IPS-18a (cell line): ENCODE results near the gene TXNRD2.
"Not testable (repeated sequence)": the region's sequence is repeated elsewhere in the genome, so short reads cannot be mapped to it uniquely, and the experiment has no call there.

Experiments
- H3K27ac ChIP-seq: one replicate; pipeline ENCODE4 v1.5.1; 2013; ENCODE audit warnings: low read length
- H3K27me3 ChIP-seq: one replicate; pipeline ENCODE4 v1.6.1; 2013; ENCODE audit warnings: mild to moderate bottlenecking, low read length; ENCODE audit not compliant: control insufficient read depth, insufficient read depth
- H3K36me3 ChIP-seq: one replicate; pipeline ENCODE4 v1.6.1; 2013; ENCODE audit warnings: low read depth, low read length; ENCODE audit not compliant: control insufficient read depth
- H3K4me1 ChIP-seq: one replicate; pipeline ENCODE4 v1.6.1; 2013; ENCODE audit warnings: low read depth, low read length; ENCODE audit not compliant: control insufficient read depth
- H3K4me3 ChIP-seq: one replicate; pipeline ENCODE4 v1.5.1; 2013; ENCODE audit warnings: low read length
- H3K9ac ChIP-seq: one replicate; pipeline ENCODE4 v1.6.1; 2013; ENCODE audit warnings: mild to moderate bottlenecking, low read length, moderate library complexity
- H3K9me3 ChIP-seq: one replicate; pipeline ENCODE4 v1.6.1; 2013; ENCODE audit warnings: low read depth, low read length; ENCODE audit not compliant: control insufficient read depth

The TXNRD2 gene

DNA sequence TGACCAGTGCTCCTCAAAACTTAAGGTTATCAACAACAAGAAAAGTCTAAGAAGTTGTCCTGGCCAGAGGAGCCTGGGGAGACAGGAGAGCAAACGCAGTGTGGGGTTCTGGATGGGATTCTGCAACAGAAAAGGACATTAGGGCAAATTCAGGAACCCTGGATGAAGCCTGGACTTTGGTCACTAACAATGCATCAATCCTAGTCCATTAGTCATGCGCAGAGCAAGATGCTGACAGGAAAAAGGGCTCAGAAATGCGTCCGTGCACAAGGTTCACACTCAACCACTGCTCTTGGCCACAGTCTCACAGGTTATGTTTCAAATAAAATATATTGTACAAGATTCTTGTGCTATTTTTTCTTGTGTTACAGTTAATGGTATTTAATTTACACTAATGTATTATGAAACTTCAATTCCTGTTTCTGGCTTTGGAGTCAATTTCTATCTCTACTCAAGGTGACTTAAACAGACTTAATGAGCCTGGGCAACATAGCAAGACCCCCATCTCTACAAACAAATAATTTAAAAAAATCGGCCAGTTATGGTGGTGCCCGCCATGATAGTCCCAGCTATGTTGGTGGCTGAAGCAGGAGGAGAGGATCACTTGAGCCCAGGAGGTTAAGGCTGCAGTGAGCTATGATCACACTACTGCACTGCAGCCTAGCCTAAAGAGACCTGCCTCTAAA lies 100.5 kb downstream of the TXNRD2 start:
- no peaks in the 10 kb centered on the region for H3K27me3 ChIP-seq

DNA sequence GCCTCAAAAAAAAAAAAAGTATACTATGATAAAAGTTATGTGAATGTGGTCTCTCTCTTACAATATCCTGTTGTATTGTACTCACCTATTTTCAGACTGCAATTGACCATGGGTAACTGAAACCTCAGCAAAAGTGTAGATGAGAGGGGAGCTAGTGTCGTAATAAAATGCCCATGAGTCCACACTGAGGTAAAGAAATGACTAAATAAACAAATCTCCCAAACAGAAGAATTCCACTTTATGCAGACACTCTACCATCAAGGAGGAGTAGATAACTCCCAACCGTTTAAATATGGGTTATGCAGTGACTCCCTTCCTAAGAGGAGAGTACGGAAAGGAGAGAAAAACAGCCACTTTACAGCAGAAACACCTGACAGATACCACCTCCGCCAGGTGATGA lies 101.6 kb downstream of the TXNRD2 start:
- no peak overlapping the region for H3K27ac ChIP-seq
- H3K4me3 ChIP-seq: no peak overlapping the region
- no peak overlapping the region for H3K9ac ChIP-seq
- no peaks in the 10 kb centered on the region for H3K27me3 ChIP-seq
- no peaks in the 10 kb centered on the region for H3K9me3 ChIP-seq
- H3K36me3 ChIP-seq: no peaks in the 10 kb centered on the region
- no peaks in the 10 kb centered on the region for H3K4me1 ChIP-seq

More for the DNA sequence above, 100.5 kb downstream of the TXNRD2 start:
- Histone ChIP-seq H3K9ac (no peak overlapping the region), H3K36me3 (no peaks in the 10 kb centered on the region), H3K4me1 (no peaks in the 10 kb centered on the region), H3K9me3 (no peaks in the 10 kb centered on the region), H3K4me3 (no peak overlapping the region), H3K27ac (no peak overlapping the region)

- no peaks in the 10 kb centered on the region for H3K9me3 ChIP-seq
- no peak overlapping the region for H3K4me3 ChIP-seq
- H3K27ac ChIP-seq: no peak overlapping the region
- no peak overlapping the region for H3K9ac ChIP-seq
- H3K4me1 ChIP-seq: no peaks in the 10 kb centered on the region
- no peaks in the 10 kb centered on the region for H3K27me3 ChIP-seq
- no peaks in the 10 kb centered on the region for H3K36me3 ChIP-seq
Observed at GRCh38 chr22:19837915-19838314, 103.7 kb downstream of the TXNRD2 start.

DNA sequence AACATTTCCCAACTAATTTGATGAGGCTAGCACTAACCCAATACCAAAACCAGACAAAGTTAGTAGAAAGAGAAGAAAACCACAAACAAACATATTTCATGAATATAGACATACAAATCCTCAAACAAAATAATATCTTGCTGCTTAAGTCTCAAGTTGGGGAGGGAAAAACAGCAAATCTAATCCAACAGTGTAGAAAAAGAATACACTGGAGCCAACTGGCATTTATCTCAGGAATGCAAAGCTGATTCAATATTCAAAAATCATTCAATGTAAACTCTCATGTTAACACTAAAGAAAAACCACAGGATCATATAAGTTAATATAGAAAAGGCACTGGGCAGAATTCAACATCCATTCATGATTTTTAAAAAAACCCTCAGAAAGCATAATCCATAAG lies 105.1 kb downstream of the TXNRD2 start:
- Histone ChIP-seq H3K9ac (no peak overlapping the region), H3K27ac (no peak overlapping the region), H3K9me3 (no peaks in the 10 kb centered on the region), H3K36me3 (no peaks in the 10 kb centered on the region), H3K27me3 (no peaks in the 10 kb centered on the region), H3K4me1 (no peaks in the 10 kb centered on the region), H3K4me3 (no peak overlapping the region)

DNA sequence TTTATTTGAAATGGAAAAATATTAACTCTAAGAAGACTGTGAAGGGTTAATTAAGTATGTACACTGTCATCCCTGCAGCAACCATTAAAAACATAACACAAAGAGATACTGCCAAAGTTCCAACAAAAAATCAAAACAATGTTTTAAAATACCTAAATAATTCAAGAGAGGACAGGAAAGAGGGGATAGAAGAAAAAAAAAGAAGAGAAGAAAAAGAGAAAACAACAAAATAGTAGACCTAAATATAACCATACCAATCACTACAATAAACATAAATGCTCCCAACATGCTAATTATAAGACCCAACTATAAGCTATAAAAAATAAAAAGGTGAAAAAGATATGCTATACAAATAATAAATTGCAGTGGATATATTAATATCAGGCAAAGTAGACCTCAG lies 107.0 kb downstream of the TXNRD2 start:
- no peaks in the 10 kb centered on the region for H3K27me3 ChIP-seq
- no peaks in the 10 kb centered on the region for H3K4me1 ChIP-seq
- no peaks in the 10 kb centered on the region for H3K36me3 ChIP-seq
- H3K4me3 ChIP-seq: no peak overlapping the region
- no peaks in the 10 kb centered on the region for H3K9me3 ChIP-seq
- no peak overlapping the region for H3K9ac ChIP-seq
- no peak overlapping the region for H3K27ac ChIP-seq

GRCh38 chr22:19833327-19833726 lies 108.3 kb downstream of the TXNRD2 start:
- H3K27me3 ChIP-seq, H3K36me3 ChIP-seq, H3K4me1 ChIP-seq, H3K4me3 ChIP-seq, H3K9me3 ChIP-seq, H3K27ac ChIP-seq, H3K9ac ChIP-seq: not testable (repeated sequence)

DNA sequence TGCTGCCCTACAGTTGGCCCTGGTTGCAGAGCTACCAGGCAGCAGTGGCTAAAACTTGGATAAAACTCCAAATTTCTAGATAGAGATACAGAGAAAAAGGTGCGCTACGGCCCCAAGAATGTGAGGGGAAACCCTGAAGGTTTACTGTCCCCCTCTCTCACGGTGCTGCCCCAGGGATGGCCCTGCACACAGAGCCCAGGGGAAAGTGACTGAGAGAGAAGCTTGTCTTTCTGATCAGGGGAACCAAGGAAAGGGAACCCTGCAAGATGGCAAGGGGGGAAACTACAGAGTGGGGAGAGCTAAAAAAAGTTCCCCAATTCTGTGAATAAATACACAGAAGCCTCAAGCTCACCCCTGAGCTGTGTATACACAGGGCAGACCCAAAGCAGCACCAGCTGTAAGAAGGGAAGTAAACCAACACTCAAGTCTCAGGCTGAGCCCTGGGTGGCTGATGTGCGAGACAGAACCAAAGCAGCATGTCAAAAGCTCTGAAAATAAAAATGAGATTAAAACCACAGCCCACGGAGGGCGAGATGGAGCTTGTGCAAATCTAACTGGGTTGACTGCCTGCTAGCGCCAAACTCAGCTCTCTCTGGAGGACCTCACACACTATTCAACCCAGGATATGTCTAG lies 109.0 kb downstream of the TXNRD2 start:
- H3K9ac ChIP-seq: no peak overlapping the region
- H3K4me3 ChIP-seq: no peak overlapping the region
- H3K4me1 ChIP-seq: no peaks in the 10 kb centered on the region
- H3K36me3 ChIP-seq: no peaks in the 10 kb centered on the region
- no peaks in the 10 kb centered on the region for H3K9me3 ChIP-seq
- H3K27ac ChIP-seq: no peak overlapping the region
- H3K27me3 ChIP-seq: no peaks in the 10 kb centered on the region

- H3K9ac ChIP-seq, H3K36me3 ChIP-seq, H3K4me3 ChIP-seq, H3K9me3 ChIP-seq, H3K4me1 ChIP-seq, H3K27ac ChIP-seq, H3K27me3 ChIP-seq: not testable (repeated sequence)
Observed at GRCh38 chr22:19831979-19832378, 109.6 kb downstream of the TXNRD2 start.

DNA sequence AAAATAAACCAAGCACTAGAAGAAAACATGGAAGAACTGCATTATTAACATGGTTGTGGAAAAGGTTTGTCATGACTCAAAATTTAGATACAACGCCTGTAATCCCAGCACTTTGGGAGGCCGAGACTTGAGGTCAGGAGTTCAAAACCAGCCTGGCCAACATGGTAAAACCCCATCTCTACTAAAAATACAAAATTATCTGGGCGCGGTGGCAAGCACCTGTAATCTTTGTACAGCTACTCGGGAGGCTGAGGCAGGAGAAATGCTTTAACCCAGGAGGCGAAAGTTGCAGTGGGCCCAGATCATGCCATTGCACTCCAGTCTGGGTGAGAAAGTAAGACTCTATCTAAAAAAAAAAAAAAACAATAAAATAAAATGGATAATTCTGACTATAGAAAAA lies 110.6 kb downstream of the TXNRD2 start:
- H3K27ac ChIP-seq: no peak overlapping the region
- no peaks in the 10 kb centered on the region for H3K36me3 ChIP-seq
- no peaks in the 10 kb centered on the region for H3K27me3 ChIP-seq

GRCh38 chr22:19828035-19828401 lies 113.6 kb downstream of the TXNRD2 start:
- no peak overlapping the region for H3K9ac ChIP-seq
- no peaks in the 10 kb centered on the region for H3K36me3 ChIP-seq
- H3K4me1 ChIP-seq: no peaks in the 10 kb centered on the region
- no peak overlapping the region for H3K27ac ChIP-seq
- no peak overlapping the region for H3K4me3 ChIP-seq
- H3K27me3 ChIP-seq: no peaks in the 10 kb centered on the region
- no peaks in the 10 kb centered on the region for H3K9me3 ChIP-seq

More for the DNA sequence above, 110.6 kb downstream of the TXNRD2 start:
- H3K4me3 ChIP-seq: no peak overlapping the region
- no peaks in the 10 kb centered on the region for H3K4me1 ChIP-seq
- no peaks in the 10 kb centered on the region for H3K9me3 ChIP-seq
- H3K9ac ChIP-seq: no peak overlapping the region

DNA sequence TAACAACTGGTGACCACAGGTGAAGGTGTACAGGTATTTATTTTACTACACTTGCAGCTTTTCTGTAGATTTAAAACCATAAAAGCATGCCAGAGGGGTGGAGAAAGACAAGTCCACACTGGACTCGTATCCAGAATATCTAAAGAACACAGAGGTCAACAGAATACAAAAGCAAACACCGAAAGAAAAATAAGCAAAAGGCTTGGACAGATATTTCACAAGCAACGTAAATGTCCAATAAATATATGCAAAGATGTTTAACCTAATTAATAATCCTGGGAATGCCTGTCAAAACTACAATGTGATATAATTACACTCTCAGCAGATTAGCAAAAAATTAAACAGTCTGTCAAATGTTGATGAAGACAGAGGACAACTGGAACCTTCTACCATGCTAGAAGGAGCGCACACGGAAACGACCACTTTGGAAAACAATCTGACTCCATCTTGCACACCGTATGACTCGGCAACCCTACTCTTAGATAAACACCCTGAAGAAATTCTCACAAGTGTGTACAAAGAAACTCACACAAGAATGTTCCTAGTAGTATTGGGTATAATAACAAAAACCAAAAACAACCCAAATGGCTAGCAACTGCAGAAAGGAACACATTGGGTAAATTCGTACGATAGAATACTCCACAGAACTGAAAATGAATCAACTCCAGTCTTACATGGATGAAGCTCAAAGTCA lies 114.1 kb downstream of the TXNRD2 start:
- Histone ChIP-seq H3K27me3 (no peaks in the 10 kb centered on the region), H3K9me3 (no peaks in the 10 kb centered on the region), H3K4me1 (no peaks in the 10 kb centered on the region), H3K36me3 (no peaks in the 10 kb centered on the region), H3K27ac (no peak overlapping the region), H3K4me3 (no peak overlapping the region), H3K9ac (no peak overlapping the region)

DNA sequence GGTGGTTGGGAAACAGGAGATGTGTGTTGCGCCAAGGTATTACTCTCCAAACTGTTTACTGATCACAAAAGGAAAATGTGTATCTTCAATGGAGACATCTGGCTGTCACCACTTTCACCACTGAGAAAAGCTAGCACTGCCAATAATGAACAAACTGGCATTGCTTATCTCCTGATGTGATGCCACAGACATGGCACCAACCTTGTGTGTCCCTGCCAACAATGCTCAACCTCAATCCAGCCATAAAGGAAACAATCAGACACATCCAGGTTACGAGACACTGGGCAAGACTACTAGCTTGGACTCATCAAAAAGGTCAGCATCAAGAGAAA lies 115.0 kb downstream of the TXNRD2 start:
- no peaks in the 10 kb centered on the region for H3K4me1 ChIP-seq
- H3K4me3 ChIP-seq: no peak overlapping the region
- H3K9ac ChIP-seq: no peak overlapping the region
- H3K9me3 ChIP-seq: no peaks in the 10 kb centered on the region
- H3K36me3 ChIP-seq: no peaks in the 10 kb centered on the region
- H3K27ac ChIP-seq: no peak overlapping the region
- no peaks in the 10 kb centered on the region for H3K27me3 ChIP-seq
